Bronchial epithelial cell (primary cell): ENCODE measurements around the gene TAS1R3. TPM values are rescaled to one million over a fixed set of nuclear protein-coding genes. Genes with fewer than 3 reads are reported as not detected.

ENCODE experiments used
- DNase-seq: peaks from one replicate; pipeline ENCODE4 v3.0.0-alpha.2; 2010; ENCODE audit warnings: low read depth
- FAIRE-seq: peaks from 2 replicates; lab custom pipeline; 2011; peaks lifted over from hg19 to GRCh38; lab: Jason Lieb, UNC
- H3K27me3 ChIP-seq: 2 replicates; pipeline ENCODE4 v1.5.1; 2011; ENCODE audit warnings: low read length; ENCODE audit not compliant: control insufficient read depth, insufficient read depth
- H3K36me3 ChIP-seq: 2 replicates; pipeline ENCODE4 v1.5.1; 2011; ENCODE audit warnings: low read length; ENCODE audit not compliant: control insufficient read depth, insufficient read depth
- H3K4me3 ChIP-seq: 2 replicates; pipeline ENCODE4 v1.5.1; 2011; ENCODE audit warnings: mild to moderate bottlenecking, low read depth, low read length, control low read depth
- CTCF ChIP-seq: IDR thresholded peaks from 2 replicates; pipeline ENCODE4 v1.5.1; 2011; ENCODE audit warnings: mild to moderate bottlenecking, moderate library complexity, low read length, control low read depth, inconsistent platforms; ENCODE audit not compliant: insufficient read depth, severe bottlenecking
- total RNA-seq: library from RNA; depleted of rRNA; stranded (reverse); fragments of >200 nt; gene quantifications from 2 replicates; pipeline ENCODE4 v1.2.1, GENCODE V29; 2014

Gene TAS1R3
- total RNA-seq = 0.26 and 0.38 TPM in 2 replicates

GRCh38 chr1:1331068-1331965 is at the start of gene TAS1R3:
TAS1R3 (plus strand) TSS chr1:1331280; CDS start chr1:1331346, 66 bp downstream.
- Histone ChIP-seq H3K36me3 (peaks cover 9% of the 10 kb centered on the region), H3K4me3 (no peak within 1 kb of the TSS)
- DNase-seq = no peak

GRCh38 chr1:1281533-1282321 is 49.4 kb upstream of the TAS1R3 start:
- FAIRE-seq (peak; percentile 43), DNase-seq (peak; percentile 76)
- Histone ChIP-seq H3K27me3 (no peaks in the 10 kb centered on the region), H3K36me3 (no peaks in the 10 kb centered on the region), H3K4me3 (no peak overlapping the region)
- no peak for TF ChIP-seq CTCF

More at GRCh38 chr1:1331068-1331965, at the start of gene TAS1R3:
- FAIRE-seq = no peak
- TF ChIP-seq CTCF = no peak
- no peaks in the 10 kb centered on the region for H3K27me3 ChIP-seq

- Histone ChIP-seq H3K36me3 (no peaks in the 10 kb centered on the region), H3K4me3 (no peak overlapping the region), H3K27me3 (no peaks in the 10 kb centered on the region)
- FAIRE-seq = no peak
- TF ChIP-seq CTCF = no peak
- DNase-seq = no peak
Observed at GRCh38 chr1:1282998-1283397, 48.1 kb upstream of the TAS1R3 start.

- Histone ChIP-seq H3K27me3 (no peaks in the 10 kb centered on the region), H3K36me3 (no peaks in the 10 kb centered on the region), H3K4me3 (no peak overlapping the region)
- TF ChIP-seq CTCF = no peak
- FAIRE-seq = no peak
- DNase-seq = no peak
Observed at GRCh38 chr1:1283821-1284220, 47.3 kb upstream of the TAS1R3 start.

- FAIRE-seq (no peak), DNase-seq (no peak)
- Histone ChIP-seq H3K36me3 (no peaks in the 10 kb centered on the region), H3K27me3 (no peaks in the 10 kb centered on the region), H3K4me3 (no peak overlapping the region)
- no peak for TF ChIP-seq CTCF
Observed at GRCh38 chr1:1284221-1285101, 46.6 kb upstream of the TAS1R3 start.
